Measurements from ENCODE around the gene RELT.

RELT gene

GRCh38 chr11:73361953-73362776 is 14.0 kb upstream of the RELT start:
- H3K4me3 ChIP-seq = no peak overlapping the region
- H3K9me3 ChIP-seq (ENCODE audit: low read depth, low read length) = no peaks in the 10 kb centered on the region
- H3K9ac ChIP-seq (ENCODE audit: insufficient read length) = no peak overlapping the region
- H3K36me3 ChIP-seq (ENCODE audit: insufficient read depth, low read length) = no peaks in the 10 kb centered on the region
- no peak for TF ChIP-seq EZH2 (IDR thresholded peaks at IDR 0.05)
- no peak for TF ChIP-seq FOXP2 (optimal IDR thresholded peaks at IDR 0.05; ENCODE audit: control extremely low read depth, extremely low read length, insufficient read depth)
- no peak overlapping the region for H3K27ac ChIP-seq
- DNase-seq (ENCODE audit: low read depth, low spot score) = no peak

- Histone ChIP-seq H3K36me3 (ENCODE audit: insufficient read depth, low read length) (no peaks in the 10 kb centered on the region), H3K9ac (ENCODE audit: insufficient read length) (no peak overlapping the region), H3K27ac (no peak overlapping the region), H3K9me3 (ENCODE audit: low read depth, low read length) (no peaks in the 10 kb centered on the region), H3K4me3 (no peak overlapping the region)
- DNase-seq (ENCODE audit: low read depth, low spot score) = no peak
- TF ChIP-seq EZH2 (IDR thresholded peaks at IDR 0.05) (no peak), FOXP2 (optimal IDR thresholded peaks at IDR 0.05; ENCODE audit: control extremely low read depth, extremely low read length, insufficient read depth) (no peak), POLR2AphosphoS5 (IDR thresholded peaks at IDR 0.05; ENCODE audit: borderline replicate concordance, low read depth, low read length) (no peak)
Observed at GRCh38 chr11:73363147-73363546, 13.1 kb upstream of the RELT start.

GRCh38 chr11:73365352-73366264 is 10.6 kb upstream of the RELT start:
- Histone ChIP-seq H3K36me3 (ENCODE audit: insufficient read depth, low read length) (no peaks in the 10 kb centered on the region), H3K9me3 (ENCODE audit: low read depth, low read length) (no peaks in the 10 kb centered on the region), H3K4me3 (no peak overlapping the region), H3K9ac (ENCODE audit: insufficient read length) (no peak overlapping the region), H3K27ac (no peak overlapping the region)
- TF ChIP-seq FOXP2 (optimal IDR thresholded peaks at IDR 0.05; ENCODE audit: control extremely low read depth, extremely low read length, insufficient read depth) (no peak), EZH2 (IDR thresholded peaks at IDR 0.05) (no peak), POLR2AphosphoS5 (IDR thresholded peaks at IDR 0.05; ENCODE audit: borderline replicate concordance, low read depth, low read length) (no peak)
- DNase-seq (ENCODE audit: low read depth, low spot score) = no peak

GRCh38 chr11:73366265-73366610 is 10.0 kb upstream of the RELT start:
- Histone ChIP-seq H3K4me3 (no peak overlapping the region), H3K9ac (ENCODE audit: insufficient read length) (no peak overlapping the region), H3K9me3 (ENCODE audit: low read depth, low read length) (no peaks in the 10 kb centered on the region), H3K27ac (no peak overlapping the region), H3K36me3 (ENCODE audit: insufficient read depth, low read length) (no peaks in the 10 kb centered on the region)
- TF ChIP-seq POLR2AphosphoS5 (IDR thresholded peaks at IDR 0.05; ENCODE audit: borderline replicate concordance, low read depth, low read length) (no peak), EZH2 (IDR thresholded peaks at IDR 0.05) (no peak), FOXP2 (optimal IDR thresholded peaks at IDR 0.05; ENCODE audit: control extremely low read depth, extremely low read length, insufficient read depth) (no peak)
- DNase-seq (ENCODE audit: low read depth, low spot score) = no peak

- H3K27ac ChIP-seq = no peak overlapping the region
- H3K9me3 ChIP-seq (ENCODE audit: low read depth, low read length) = no peaks in the 10 kb centered on the region
- no peak overlapping the region for H3K4me3 ChIP-seq
- no peak overlapping the region for H3K9ac ChIP-seq (ENCODE audit: insufficient read length)
- H3K36me3 ChIP-seq (ENCODE audit: insufficient read depth, low read length) = no peaks in the 10 kb centered on the region
- TF ChIP-seq FOXP2 (optimal IDR thresholded peaks at IDR 0.05; ENCODE audit: control extremely low read depth, extremely low read length, insufficient read depth) = no peak
- TF ChIP-seq EZH2 (IDR thresholded peaks at IDR 0.05) = no peak
- no peak for DNase-seq (ENCODE audit: low read depth, low spot score)
Observed at GRCh38 chr11:73366953-73367352, 9.2 kb upstream of the RELT start.

GRCh38 chr11:73367482-73368024 is 8.6 kb upstream of the RELT start:
- Histone ChIP-seq H3K9ac (ENCODE audit: insufficient read length) (no peak overlapping the region), H3K36me3 (ENCODE audit: insufficient read depth, low read length) (no peaks in the 10 kb centered on the region), H3K9me3 (ENCODE audit: low read depth, low read length) (no peaks in the 10 kb centered on the region), H3K4me3 (no peak overlapping the region), H3K27ac (no peak overlapping the region)
- TF ChIP-seq EZH2 (IDR thresholded peaks at IDR 0.05) (no peak), FOXP2 (optimal IDR thresholded peaks at IDR 0.05; ENCODE audit: control extremely low read depth, extremely low read length, insufficient read depth) (no peak), POLR2AphosphoS5 (IDR thresholded peaks at IDR 0.05; ENCODE audit: borderline replicate concordance, low read depth, low read length) (no peak)
- no peak for DNase-seq (ENCODE audit: low read depth, low spot score)

GRCh38 chr11:73372375-73372993 is 3.7 kb upstream of the RELT start:
- Histone ChIP-seq H3K36me3 (ENCODE audit: insufficient read depth, low read length) (no peaks in the 10 kb centered on the region), H3K9me3 (ENCODE audit: low read depth, low read length) (no peaks in the 10 kb centered on the region), H3K27ac (no peak overlapping the region), H3K9ac (ENCODE audit: insufficient read length) (no peak overlapping the region), H3K4me3 (no peak overlapping the region)
- no peak for DNase-seq (ENCODE audit: low read depth, low spot score)
- TF ChIP-seq EZH2 (IDR thresholded peaks at IDR 0.05) = no peak
- no peak for TF ChIP-seq FOXP2 (optimal IDR thresholded peaks at IDR 0.05; ENCODE audit: control extremely low read depth, extremely low read length, insufficient read depth)
- TF ChIP-seq POLR2AphosphoS5 (IDR thresholded peaks at IDR 0.05; ENCODE audit: borderline replicate concordance, low read depth, low read length) = no peak

- H3K9ac ChIP-seq (ENCODE audit: insufficient read length) = no peak overlapping the region
- H3K9me3 ChIP-seq (ENCODE audit: low read depth, low read length) = no peaks in the 10 kb centered on the region
- TF ChIP-seq EZH2 (IDR thresholded peaks at IDR 0.05) = no peak
- TF ChIP-seq FOXP2 (optimal IDR thresholded peaks at IDR 0.05; ENCODE audit: control extremely low read depth, extremely low read length, insufficient read depth) = no peak
Observed at GRCh38 chr11:73374151-73374550, 2.0 kb upstream of the RELT start.

More at GRCh38 chr11:73374151-73374550, 2.0 kb upstream of the RELT start:
- Histone ChIP-seq H3K36me3 (ENCODE audit: insufficient read depth, low read length) (no peaks in the 10 kb centered on the region), H3K27ac (no peak overlapping the region), H3K4me3 (no peak overlapping the region)
- no peak for DNase-seq (ENCODE audit: low read depth, low spot score)

Measured in SK-N-MC (cell line).